Suprapubic skin (tissue), 4 donors: Measurements from ENCODE around the gene CMTM1. TPM values are rescaled to one million over a fixed set of nuclear protein-coding genes. Genes with fewer than 3 reads are reported as not detected.

Experiments
- DNase-seq, 2 donors: peaks; one replicate each; pipeline ENCODE4 v3.0.0-alpha.2; 2019; ENCODE audit warnings: low spot score in 2 of 2
- H3K27ac ChIP-seq: fragments of 200-600 bp; sonication (generic); one replicate; pipeline ENCODE4 v1.5.1; 2019
- H3K27me3 ChIP-seq: fragments of 200-600 bp; sonication (generic); one replicate; pipeline ENCODE4 v1.5.1; 2019
- H3K36me3 ChIP-seq: fragments of 200-600 bp; sonication (generic); one replicate; pipeline ENCODE4 v1.5.1; 2019
- H3K4me1 ChIP-seq: fragments of 200-600 bp; sonication (generic); one replicate; pipeline ENCODE4 v1.5.1; 2019
- H3K4me3 ChIP-seq: fragments of 200-600 bp; sonication (generic); one replicate; pipeline ENCODE4 v1.5.1; 2019; ENCODE audit warnings: mild to moderate bottlenecking
- H3K9me3 ChIP-seq: fragments of 200-600 bp; sonication (generic); one replicate; pipeline ENCODE4 v1.5.1; 2019
- EP300 ChIP-seq: sonication (generic); formaldehyde crosslinking; IDR thresholded peaks from one replicate; pipeline ENCODE4 v1.6.1; 2017; ENCODE audit warnings: antibody characterized with exemption
- POLR2A ChIP-seq, 2 donors: fragments of 450-650 bp; IDR thresholded peaks; one replicate each; pipeline ENCODE4 v1.6.1; 2017; ENCODE audit warnings: antibody characterized with exemption in 2 of 2, mild to moderate bottlenecking in 2 of 2, moderate library complexity in 2 of 2
- POLR2AphosphoS5 ChIP-seq, 3 donors: sonication (generic); formaldehyde crosslinking; IDR thresholded peaks; one replicate each; pipeline ENCODE4 v1.6.1; 2017; ENCODE audit warnings: antibody characterized with exemption in 3 of 3
- WGBS: methylation state at CpG from one replicate; pipeline ENCODE4 v1.1.5; 2018; 5-methylcytosine and 5-hydroxymethylcytosine counted together
- total RNA-seq, 4 donors: library from RNA; depleted of rRNA; stranded (reverse); fragments of >200 nt; gene quantifications; one replicate each; pipeline ENCODE4 v1.1.0, GENCODE V29; 2016
- TF ChIP-seq, protein P1 (sequence below), 2 donors: fragments of 200-600 bp in 1 of 2; fragments of 450-650 bp in 1 of 2; sonication (generic) in 1 of 2; IDR thresholded peaks; one replicate each; pipeline ENCODE4 v1.5.1; 2016 to 2019; ENCODE audit warnings: antibody characterized with exemption in 2 of 2, mild to moderate bottlenecking in 1 of 2, moderate library complexity in 1 of 2

The CMTM1 gene
- total RNA-seq, 4 donors from 2014 or later, result 0.97 to 1.6 (median 1.5) TPM

DNA sequence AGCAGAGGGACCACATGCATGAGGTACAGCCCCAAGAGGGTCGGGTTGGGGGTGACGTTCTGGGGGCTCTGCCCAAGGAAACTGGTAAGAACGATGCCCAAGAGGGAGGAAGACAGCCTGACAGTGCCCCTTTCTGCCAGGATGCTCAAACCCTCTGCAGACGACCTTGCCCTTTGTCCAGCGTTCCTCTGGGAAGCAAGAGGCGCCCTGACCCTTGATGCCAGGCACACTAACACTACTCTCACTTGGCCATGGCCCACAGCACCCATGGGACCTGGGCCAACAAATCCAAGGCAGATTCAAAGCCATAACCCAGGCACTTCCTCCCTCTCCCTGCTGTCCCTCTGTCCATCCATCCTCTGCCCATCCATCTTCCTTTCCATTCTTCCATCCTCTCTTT, 36.8 kb upstream of the CMTM1 start:
- peaks cover 69% of the 10 kb centered on the region for H3K36me3 ChIP-seq
- H3K27ac ChIP-seq, result no peak overlapping the region
- TF ChIP-seq POLR2A (IDR thresholded peaks at IDR 0.05) (no peak), POLR2AphosphoS5 (IDR thresholded peaks at IDR 0.05) (no peak), EP300 (no peak)
- TF ChIP-seq, protein P1, sequence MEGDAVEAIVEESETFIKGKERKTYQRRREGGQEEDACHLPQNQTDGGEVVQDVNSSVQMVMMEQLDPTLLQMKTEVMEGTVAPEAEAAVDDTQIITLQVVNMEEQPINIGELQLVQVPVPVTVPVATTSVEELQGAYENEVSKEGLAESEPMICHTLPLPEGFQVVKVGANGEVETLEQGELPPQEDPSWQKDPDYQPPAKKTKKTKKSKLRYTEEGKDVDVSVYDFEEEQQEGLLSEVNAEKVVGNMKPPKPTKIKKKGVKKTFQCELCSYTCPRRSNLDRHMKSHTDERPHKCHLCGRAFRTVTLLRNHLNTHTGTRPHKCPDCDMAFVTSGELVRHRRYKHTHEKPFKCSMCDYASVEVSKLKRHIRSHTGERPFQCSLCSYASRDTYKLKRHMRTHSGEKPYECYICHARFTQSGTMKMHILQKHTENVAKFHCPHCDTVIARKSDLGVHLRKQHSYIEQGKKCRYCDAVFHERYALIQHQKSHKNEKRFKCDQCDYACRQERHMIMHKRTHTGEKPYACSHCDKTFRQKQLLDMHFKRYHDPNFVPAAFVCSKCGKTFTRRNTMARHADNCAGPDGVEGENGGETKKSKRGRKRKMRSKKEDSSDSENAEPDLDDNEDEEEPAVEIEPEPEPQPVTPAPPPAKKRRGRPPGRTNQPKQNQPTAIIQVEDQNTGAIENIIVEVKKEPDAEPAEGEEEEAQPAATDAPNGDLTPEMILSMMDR (IDR thresholded peaks at IDR 0.05), result no peak
- no peaks in the 10 kb centered on the region for H3K9me3 ChIP-seq
- H3K27me3 ChIP-seq, result no peaks in the 10 kb centered on the region
- H3K4me3 ChIP-seq, result no peak overlapping the region
- no peak for DNase-seq
- 85% methylated on average over 6 of the region's 6 CpGs for WGBS
- H3K4me1 ChIP-seq, result peaks cover 6% of the 10 kb centered on the region

DNA sequence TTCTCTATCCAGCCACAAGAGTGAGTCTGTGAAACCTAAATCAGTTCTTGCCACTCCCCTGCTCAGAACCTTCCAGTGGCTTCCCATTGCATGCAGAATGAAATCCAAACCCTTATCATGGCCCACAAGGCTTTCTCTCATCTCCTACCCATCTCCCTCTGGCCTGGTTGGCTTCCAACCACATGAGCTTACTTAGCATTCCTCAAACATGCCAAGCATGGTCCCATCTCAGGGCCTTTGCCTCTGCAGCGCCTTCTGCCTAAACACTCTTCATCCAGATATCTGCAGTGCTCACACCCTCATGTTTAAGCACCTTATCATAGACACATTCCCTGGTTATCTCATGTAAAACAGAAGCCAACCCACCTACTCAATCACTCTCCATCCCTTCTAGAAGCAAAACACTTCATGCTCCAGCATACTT, 31.9 kb upstream of the CMTM1 start:
- no peak for DNase-seq
- no peaks in the 10 kb centered on the region for H3K9me3 ChIP-seq
- H3K36me3 ChIP-seq, result peaks cover 65% of the 10 kb centered on the region
- no peaks in the 10 kb centered on the region for H3K27me3 ChIP-seq
- no peak overlapping the region for H3K4me3 ChIP-seq
- H3K27ac ChIP-seq, result no peak overlapping the region
- 54% methylated on average over 1 of the region's 1 CpG for WGBS
- no peak for TF ChIP-seq EP300
- TF ChIP-seq, protein P1 (IDR thresholded peaks at IDR 0.05), result no peak
- no peak for TF ChIP-seq POLR2AphosphoS5 (IDR thresholded peaks at IDR 0.05)
- TF ChIP-seq POLR2A (IDR thresholded peaks at IDR 0.05), result no peak
- no peaks in the 10 kb centered on the region for H3K4me1 ChIP-seq

DNA sequence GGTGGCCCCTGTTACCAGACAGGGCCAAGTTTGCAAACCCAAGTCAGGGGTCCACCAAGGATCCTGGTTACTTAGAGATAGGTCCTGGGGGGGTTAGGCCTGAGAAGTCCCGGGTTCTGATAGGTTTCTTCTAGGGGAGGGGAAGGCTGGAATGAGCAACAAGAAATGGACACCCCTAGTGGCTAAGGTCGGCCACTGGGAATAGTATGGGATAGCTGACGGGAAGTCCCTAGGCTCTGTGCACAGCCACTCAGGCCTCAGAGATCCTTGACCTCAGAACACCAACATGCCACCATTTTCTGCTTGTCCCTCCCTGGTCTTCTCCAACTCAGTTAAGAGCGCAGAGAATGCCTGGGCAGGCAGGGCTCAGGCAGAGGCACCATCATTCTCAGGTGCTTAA, 29.7 kb upstream of the CMTM1 start:
- Histone ChIP-seq H3K36me3 (peaks cover 47% of the 10 kb centered on the region), H3K4me1 (no peaks in the 10 kb centered on the region), H3K27ac (no peak overlapping the region), H3K9me3 (no peaks in the 10 kb centered on the region), H3K4me3 (no peak overlapping the region), H3K27me3 (no peaks in the 10 kb centered on the region)
- DNase-seq, result no peak
- no peak for TF ChIP-seq POLR2AphosphoS5 (IDR thresholded peaks at IDR 0.05)
- TF ChIP-seq, protein P1 (IDR thresholded peaks at IDR 0.05), result no peak
- 97% methylated on average over 4 of the region's 4 CpGs for WGBS

DNA sequence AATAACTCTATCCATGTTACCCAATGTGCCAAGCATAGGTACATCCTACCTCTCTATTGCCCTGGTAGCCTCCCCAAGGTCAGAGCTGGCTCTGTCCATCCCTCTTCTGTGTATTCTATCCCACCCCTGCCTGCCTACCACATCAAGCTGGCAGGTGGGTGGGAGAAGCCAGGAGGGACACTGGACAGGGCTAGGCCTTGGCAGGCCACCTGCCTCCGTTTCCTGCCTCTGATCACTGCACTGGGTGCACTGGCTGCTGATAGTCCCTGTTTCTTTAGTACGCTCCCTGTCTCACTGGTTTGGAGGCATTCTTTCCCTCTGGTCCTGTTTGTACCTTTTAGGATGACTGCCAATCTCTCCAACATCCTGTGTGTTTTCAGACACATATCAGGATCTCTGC, 29.0 kb upstream of the CMTM1 start:
- no peaks in the 10 kb centered on the region for H3K4me1 ChIP-seq
- H3K9me3 ChIP-seq, result no peaks in the 10 kb centered on the region
- no peak overlapping the region for H3K4me3 ChIP-seq
- no peak for DNase-seq
- no peak overlapping the region for H3K27ac ChIP-seq
- TF ChIP-seq EP300 (no peak), POLR2A (IDR thresholded peaks at IDR 0.05) (no peak), POLR2AphosphoS5 (IDR thresholded peaks at IDR 0.05) (no peak)
- TF ChIP-seq, protein P1 (IDR thresholded peaks at IDR 0.05), result no peak
- H3K27me3 ChIP-seq, result no peaks in the 10 kb centered on the region
- H3K36me3 ChIP-seq, result peaks cover 48% of the 10 kb centered on the region
- 93% methylated on average over 2 of the region's 2 CpGs for WGBS

DNA sequence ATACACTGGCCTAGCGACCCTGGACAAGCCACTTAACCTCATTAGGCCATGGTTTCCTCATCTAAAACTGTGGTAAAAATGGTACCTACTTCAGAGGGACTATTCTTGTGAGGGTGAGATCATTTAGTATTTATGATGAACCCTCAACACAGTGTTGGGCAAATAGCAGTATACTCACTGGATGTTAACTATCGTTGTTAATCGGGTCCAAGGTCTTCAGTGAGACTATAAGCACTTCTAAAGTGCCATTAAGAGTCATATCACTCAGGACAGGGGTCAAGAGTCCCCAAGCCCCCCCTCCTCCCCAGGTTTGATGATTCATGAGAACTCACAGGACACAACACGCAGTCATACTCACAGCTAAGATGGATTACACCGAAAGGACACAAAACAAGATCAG, 27.3 kb upstream of the CMTM1 start:
- H3K27ac ChIP-seq, result no peak overlapping the region
- 94% methylated on average over 5 of the region's 5 CpGs for WGBS
- H3K4me3 ChIP-seq, result no peak overlapping the region
- H3K9me3 ChIP-seq, result no peaks in the 10 kb centered on the region
- DNase-seq, result no peak
- no peaks in the 10 kb centered on the region for H3K4me1 ChIP-seq
- peaks cover 42% of the 10 kb centered on the region for H3K36me3 ChIP-seq
- H3K27me3 ChIP-seq, result no peaks in the 10 kb centered on the region
- TF ChIP-seq POLR2A (IDR thresholded peaks at IDR 0.05) (no peak), EP300 (no peak), POLR2AphosphoS5 (IDR thresholded peaks at IDR 0.05) (no peak)
- TF ChIP-seq, protein P1 (IDR thresholded peaks at IDR 0.05), result no peak
